ENCODE results near the gene UBE2I.

DNA sequence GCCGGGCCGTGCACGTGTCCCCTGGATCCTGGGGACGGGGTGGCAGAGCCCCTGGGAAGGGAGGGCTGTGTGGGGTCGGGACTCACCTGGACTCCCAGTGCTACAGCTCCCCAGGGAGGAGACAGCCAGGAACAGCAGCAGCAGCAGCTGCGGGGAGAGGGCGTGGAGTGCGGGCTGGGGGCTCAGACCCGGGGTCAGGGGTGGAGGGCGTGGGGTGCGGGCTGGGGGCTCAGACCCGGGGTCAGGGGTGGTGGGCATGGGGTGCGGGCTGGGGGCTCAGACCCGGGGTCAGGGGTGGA lies 32.9 kb upstream of the UBE2I start:
- TF ChIP-seq, protein P1, sequence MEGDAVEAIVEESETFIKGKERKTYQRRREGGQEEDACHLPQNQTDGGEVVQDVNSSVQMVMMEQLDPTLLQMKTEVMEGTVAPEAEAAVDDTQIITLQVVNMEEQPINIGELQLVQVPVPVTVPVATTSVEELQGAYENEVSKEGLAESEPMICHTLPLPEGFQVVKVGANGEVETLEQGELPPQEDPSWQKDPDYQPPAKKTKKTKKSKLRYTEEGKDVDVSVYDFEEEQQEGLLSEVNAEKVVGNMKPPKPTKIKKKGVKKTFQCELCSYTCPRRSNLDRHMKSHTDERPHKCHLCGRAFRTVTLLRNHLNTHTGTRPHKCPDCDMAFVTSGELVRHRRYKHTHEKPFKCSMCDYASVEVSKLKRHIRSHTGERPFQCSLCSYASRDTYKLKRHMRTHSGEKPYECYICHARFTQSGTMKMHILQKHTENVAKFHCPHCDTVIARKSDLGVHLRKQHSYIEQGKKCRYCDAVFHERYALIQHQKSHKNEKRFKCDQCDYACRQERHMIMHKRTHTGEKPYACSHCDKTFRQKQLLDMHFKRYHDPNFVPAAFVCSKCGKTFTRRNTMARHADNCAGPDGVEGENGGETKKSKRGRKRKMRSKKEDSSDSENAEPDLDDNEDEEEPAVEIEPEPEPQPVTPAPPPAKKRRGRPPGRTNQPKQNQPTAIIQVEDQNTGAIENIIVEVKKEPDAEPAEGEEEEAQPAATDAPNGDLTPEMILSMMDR (IDR thresholded peaks at IDR 0.05; ENCODE audit: low read depth, low read length): no peak
- TF ChIP-seq EZH2phosphoT487 (IDR thresholded peaks at IDR 0.05; ENCODE audit: low read depth): no peak
